Measurements from ENCODE around the gene SLC1A5.
"Not testable (repeated sequence)": the region's sequence is repeated elsewhere in the genome, so short reads cannot be mapped to it uniquely, and the experiment has no call there.

SLC1A5 gene

DNA sequence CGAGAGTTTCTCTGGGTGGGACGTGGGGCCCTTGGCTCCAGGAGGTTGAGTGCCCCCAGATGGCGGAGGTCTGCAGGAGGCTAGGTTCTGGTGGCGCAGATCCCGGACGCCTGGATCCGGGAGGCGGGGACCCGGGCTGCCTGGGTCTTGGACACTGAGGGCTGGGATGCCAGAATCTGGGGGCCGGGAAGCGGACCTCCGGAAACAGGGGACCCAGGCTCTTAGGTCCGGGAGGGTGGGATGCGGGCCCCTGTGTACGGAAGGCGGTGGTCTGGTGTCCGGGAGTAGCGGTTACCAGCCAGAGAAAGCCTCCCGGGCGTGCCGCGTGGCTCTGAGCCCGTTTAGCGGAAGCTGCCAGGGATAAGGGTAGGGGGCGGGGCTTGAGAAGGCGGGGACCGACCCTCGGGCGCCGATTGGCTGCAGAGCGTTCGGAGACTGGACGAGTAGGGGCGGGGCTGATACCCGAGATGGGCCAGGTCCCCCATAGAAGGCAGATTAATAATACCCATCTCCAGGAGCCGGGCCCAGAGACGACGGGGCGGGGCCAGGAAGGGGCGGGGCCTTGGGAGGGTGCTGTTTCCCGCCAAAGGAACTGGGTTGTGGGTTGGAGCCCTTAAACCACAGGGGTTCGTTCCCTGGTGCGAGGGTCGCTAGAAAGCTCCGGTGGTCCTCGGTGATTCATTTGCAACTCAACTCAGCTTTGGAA, at the start of gene SLC1A5:
Gene SLC1A5 (minus strand): TSS at position 333 of the 706 bp plus-strand sequence. CDS start 629 bp downstream, outside the sequence.
- peak; percentile 68 for DNase-seq (ENCODE audit: low spot score)

- no peak for DNase-seq (ENCODE audit: low spot score)
Observed at GRCh38 chr19:46838160-46838559, 49.8 kb upstream of the SLC1A5 start.

DNA sequence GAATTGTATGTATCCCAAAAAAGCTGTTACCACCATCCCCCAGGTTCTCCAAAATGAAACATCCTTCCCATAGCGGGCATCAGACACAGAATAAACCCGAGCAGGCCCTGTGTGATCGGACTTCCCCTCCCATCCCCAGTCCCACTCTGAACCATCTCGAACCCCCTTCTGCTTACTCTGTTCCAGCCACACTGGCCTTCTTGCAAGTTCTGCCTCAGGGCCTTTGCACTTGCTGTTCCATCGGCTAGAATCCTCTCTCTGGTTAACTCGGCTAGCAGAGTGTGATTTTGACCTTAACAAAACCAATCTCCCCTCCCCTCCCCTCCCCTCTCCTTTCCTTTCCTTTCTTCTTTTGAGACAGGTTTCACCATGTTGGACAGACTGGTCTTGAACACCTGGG, 46.6 kb upstream of the SLC1A5 start:
- DNase-seq (ENCODE audit: low spot score) = no peak

- no peak for DNase-seq (ENCODE audit: low spot score)
Observed at GRCh38 chr19:46834121-46834520, 45.7 kb upstream of the SLC1A5 start.

DNA sequence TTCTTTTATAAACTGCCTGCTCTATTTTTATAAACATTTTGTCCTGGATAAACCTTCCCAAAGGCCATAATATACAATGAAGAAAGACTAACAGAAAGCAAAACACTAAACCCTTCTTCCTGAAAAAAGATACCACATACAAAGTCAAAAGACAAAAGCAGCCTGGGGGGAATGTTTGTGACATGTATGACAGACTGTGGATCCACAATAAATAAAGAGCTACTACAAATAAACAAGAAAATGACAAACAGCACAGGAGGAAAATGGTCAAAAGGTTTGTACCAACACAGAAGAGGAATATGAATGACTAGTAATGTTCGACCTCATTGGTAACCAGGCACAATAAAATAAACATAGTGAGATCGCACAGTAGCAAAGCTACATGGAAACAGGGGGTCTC, 42.5 kb upstream of the SLC1A5 start:
- DNase-seq (ENCODE audit: low spot score) = no peak

GRCh38 chr19:46828484-46828883, 40.1 kb upstream of the SLC1A5 start:
- no peak for DNase-seq (ENCODE audit: low spot score)

- no peak for DNase-seq (ENCODE audit: low spot score)
Observed at GRCh38 chr19:46825731-46826055, 37.3 kb upstream of the SLC1A5 start.

DNA sequence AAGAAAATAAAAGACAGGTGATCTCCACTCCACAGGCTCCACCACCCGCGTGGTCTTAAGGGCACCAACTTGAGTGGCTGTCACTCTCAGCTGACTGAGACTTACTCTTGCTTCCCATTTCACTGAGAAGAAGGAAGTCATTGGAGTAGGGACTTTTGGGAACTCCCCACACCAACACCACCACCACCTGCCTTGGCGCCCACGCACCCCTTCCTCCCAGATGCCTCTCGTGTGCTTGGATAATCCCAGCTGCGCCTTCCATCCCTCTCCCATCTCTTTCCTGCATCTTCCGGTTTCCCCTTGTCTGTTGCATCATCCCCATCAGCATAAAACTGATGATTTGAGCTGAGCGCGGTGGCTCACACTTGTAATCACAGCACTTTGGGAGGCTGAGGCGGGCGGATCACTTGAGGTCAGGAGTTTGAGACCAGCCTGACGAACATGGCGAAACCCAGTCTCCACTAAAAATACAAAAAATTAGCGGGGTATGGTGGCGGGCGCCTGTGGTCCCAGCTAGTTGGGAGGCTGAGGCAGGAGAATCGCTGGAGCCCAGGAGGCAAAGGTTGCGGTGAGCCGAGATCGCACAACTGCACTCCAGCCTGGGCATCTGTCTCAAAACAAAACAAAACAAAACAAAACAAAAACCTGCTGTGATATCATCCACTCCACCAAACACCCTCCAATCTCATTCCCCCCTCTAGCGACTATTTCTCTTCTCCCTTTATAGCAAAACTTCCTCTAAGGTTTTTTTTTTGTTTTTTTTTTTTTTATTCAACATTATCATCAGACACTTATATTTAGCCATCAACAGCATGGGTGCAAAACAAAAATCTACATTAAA, 36.7 kb upstream of the SLC1A5 start:
- peak; percentile 54 for DNase-seq (ENCODE audit: low spot score)

- DNase-seq (ENCODE audit: low spot score) = no peak
Observed at GRCh38 chr19:46823049-46823448, 34.7 kb upstream of the SLC1A5 start.

DNA sequence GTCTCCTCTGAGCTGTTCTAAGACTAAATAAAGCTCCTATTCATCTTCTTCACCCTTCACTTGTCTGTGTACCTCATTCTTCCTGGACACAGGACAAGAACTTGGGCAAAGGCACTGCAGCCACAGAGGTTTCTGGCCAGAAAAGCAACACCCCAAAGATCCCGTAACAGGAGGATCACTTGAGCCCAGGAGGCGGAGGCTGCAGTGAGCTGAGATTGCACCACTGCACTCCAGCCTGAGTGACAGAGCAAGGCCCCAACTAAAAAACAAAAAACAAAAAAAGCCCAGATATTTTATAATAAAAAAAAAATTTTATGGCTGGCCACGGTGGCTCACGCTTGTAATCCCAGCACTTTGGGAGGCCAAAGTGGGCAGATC, 34.0 kb upstream of the SLC1A5 start:
- not testable (repeated sequence) for DNase-seq (ENCODE audit: low spot score)

- DNase-seq (ENCODE audit: low spot score) = no peak
Observed at GRCh38 chr19:46821512-46822409, 33.4 kb upstream of the SLC1A5 start.

- no peak for DNase-seq (ENCODE audit: low spot score)
Observed at GRCh38 chr19:46818812-46819211, 30.4 kb upstream of the SLC1A5 start.

DNA sequence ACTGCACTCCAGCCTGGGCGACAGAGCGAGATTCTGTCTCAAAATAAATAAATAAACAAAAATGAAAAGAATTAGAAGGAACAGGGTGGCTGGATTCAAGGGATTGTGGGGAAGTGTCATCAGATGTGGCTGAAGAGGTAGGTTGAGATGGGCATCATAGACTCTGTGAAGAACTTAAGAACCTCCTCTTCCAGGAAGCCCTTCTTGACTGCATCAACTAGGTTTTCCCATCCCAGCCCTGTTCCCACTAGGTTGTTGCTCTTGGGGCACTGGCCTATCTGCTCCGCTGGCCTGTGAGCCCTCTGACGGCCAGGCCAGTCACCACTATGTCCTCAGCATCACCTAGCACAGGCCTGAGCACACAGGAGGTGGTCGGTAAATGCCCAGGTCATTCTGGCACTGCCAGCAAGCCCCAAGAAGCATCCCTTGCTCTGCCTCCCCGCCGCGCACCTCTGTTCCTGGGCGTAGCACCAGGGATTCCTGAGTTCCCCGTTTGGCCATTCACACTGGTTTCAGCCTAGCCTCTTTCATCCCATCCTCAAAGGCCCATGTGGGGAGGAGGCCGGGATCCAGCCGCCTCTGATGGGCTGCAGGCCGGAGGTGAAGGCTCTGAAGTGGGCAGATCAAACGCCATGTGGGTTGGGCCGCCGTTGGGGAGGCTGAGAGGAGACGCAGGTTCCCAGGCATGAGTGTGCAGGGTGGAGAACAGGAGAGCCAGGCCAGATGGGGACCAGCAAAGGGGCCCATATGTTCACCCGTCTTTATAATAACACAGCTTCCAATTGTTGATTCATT, 27.6 kb upstream of the SLC1A5 start:
- DNase-seq (ENCODE audit: low spot score) = no peak

- peak; percentile 12 for DNase-seq (ENCODE audit: low spot score)
Observed at GRCh38 chr19:46813839-46814358, 25.5 kb upstream of the SLC1A5 start.

DNA sequence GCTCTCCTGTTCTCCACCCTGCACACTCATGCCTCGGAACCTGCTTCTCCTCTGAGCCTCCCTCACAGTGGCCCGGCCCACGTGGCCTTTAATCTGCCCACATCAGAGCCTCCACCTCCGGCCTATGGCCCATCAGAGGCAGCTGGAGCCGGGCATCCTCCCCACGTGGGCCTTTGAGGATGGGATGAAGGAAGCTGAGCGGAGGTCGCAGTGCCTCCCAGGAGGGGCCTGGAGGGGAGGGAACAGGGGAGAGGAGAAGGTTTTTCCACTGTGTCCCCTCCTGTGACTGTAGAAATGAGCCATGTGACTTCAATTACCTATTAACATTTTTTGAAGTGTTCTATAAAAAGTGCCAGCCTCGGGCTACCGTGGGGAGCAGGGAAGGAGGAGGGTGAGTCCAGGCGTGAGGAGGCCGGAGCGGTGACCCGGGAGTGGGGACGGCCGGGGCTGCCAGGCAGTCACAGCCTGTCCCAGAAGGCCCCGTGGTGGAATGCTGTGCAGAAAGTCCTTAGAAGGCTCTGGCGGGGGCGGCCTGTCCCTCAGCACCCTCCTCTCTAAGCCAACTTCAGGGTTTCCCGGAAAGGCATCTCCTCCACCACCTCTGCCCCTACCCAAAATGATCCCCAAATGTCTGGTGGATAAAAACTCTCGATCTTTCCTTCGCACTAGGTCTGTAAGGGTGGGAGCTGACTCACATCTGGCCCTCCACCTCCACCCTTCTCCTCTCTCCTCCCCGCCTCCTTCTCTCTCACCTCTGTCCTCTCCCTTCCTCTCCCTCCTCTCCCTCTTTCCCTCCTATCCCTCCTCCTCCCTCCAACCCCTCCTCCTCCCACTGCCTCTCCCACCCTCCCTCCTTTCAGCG, 24.8 kb upstream of the SLC1A5 start:
- no peak for DNase-seq (ENCODE audit: low spot score)

DNA sequence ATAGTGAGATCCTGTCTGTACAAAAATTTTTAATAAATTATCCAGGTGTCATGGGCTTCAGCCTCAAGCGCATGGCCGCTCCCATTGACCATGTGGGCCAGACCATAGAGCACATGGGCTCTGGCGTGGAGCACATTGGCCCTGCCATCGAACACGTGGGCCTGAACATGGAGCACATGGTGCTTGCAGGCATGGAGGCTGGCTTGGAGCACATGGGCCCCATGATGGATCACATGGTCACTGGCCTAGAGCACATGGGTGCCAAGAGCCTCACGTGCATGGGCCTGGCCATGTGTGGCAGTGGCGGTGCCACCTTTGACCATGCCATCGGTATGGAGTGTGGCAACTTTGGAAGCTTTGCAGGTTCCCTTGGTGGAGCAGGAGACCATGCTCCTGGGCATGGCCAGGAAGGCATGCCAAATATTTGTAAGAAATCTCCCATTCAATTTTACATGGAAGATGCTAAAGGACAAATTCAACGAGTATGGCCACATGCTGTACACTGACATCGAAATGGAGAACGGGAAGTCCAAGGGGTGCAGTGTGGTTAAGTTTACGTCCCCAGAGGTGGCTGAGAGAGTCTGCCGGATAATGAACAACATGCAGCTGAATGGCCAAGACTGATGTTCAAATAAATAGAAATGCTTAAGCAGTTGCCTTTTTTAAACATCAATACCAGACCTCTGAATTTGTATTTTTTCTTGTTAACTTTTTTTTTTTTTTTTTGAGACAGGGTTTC, 21.3 kb upstream of the SLC1A5 start:
- DNase-seq (ENCODE audit: low spot score) = no peak

GRCh38 chr19:46806656-46807055, 18.3 kb upstream of the SLC1A5 start:
- DNase-seq (ENCODE audit: low spot score) = no peak

- not testable (repeated sequence) for DNase-seq (ENCODE audit: low spot score)
Observed at GRCh38 chr19:46804432-46804831, 16.0 kb upstream of the SLC1A5 start.

- DNase-seq (ENCODE audit: low spot score) = no peak
Observed at GRCh38 chr19:46803555-46803954, 15.2 kb upstream of the SLC1A5 start.

DNA sequence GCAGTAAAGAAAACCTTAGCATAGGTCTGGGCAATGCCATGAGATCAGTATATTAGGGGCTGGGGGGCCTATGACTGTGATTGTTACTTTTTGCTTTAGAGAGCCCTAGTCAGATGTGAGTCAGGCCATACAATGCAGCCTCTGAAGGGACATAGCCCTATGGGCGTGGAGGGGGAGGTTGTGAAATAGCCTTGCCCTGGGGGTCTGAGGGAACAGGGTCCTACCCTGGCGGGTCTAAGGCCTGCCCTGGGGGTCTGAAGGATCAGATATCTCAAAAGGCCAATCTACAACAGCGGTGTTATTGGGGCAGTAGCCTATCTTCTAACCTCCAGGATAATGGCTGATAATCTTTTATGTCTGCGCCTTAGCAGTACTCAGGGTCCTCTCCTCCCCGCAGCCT, 13.8 kb upstream of the SLC1A5 start:
- DNase-seq (ENCODE audit: low spot score) = no peak
